NOMO-1 (cell line): ENCODE data around the gene TSHR.
"Not testable (repeated sequence)": the region's sequence is repeated elsewhere in the genome, so short reads cannot be mapped to it uniquely, and the experiment has no call there.

Experiments
- DNase-seq, 2 experiments: peaks; one replicate each; lab custom pipeline; 2025; ENCODE audit not compliant: unreplicated experiment in 2 of 2; lab: John Stamatoyannopoulos, UW

Gene TSHR

GRCh38 chr14:80948291-80948690, 7.1 kb upstream of the TSHR start:
- DNase-seq: no peak

GRCh38 chr14:80951491-80951890, 3.9 kb upstream of the TSHR start:
- no peak for DNase-seq

- not testable (repeated sequence) for DNase-seq
Observed at GRCh38 chr14:80953211-80953610, 2.2 kb upstream of the TSHR start.

- peak; percentile 40 to 52 for DNase-seq
Observed at GRCh38 chr14:80954687-80955299, 628 bp upstream of the TSHR start.

GRCh38 chr14:80956102-80956501, 681 bp downstream of the TSHR start:
- no peak for DNase-seq

GRCh38 chr14:80956922-80957321, 1.5 kb downstream of the TSHR start:
- no peak for DNase-seq

GRCh38 chr14:80957613-80958012, 2.2 kb downstream of the TSHR start:
- no peak for DNase-seq

- no peak for DNase-seq
Observed at GRCh38 chr14:80958226-80958625, 2.8 kb downstream of the TSHR start.

- no peak for DNase-seq
Observed at GRCh38 chr14:80958939-80959338, 3.5 kb downstream of the TSHR start.

- DNase-seq: peak in 1 of 2 experiments; percentile 40
Observed at GRCh38 chr14:80959496-80959895, 4.1 kb downstream of the TSHR start.

GRCh38 chr14:80965037-80965436, 9.6 kb downstream of the TSHR start:
- DNase-seq: no peak

- no peak for DNase-seq
Observed at GRCh38 chr14:80973931-80974641, 18.7 kb downstream of the TSHR start.

GRCh38 chr14:80974679-80975078, 19.3 kb downstream of the TSHR start:
- DNase-seq: no peak

GRCh38 chr14:80977221-80977620, 21.8 kb downstream of the TSHR start:
- no peak for DNase-seq

- DNase-seq: no peak
Observed at GRCh38 chr14:80978403-80978802, 23.0 kb downstream of the TSHR start.

- no peak for DNase-seq
Observed at GRCh38 chr14:80979951-80980350, 24.5 kb downstream of the TSHR start.

GRCh38 chr14:80981156-80981555, 25.7 kb downstream of the TSHR start:
- DNase-seq: no peak

- DNase-seq: no peak
Observed at GRCh38 chr14:80981673-80982072, 26.3 kb downstream of the TSHR start.

GRCh38 chr14:80982711-80983110, 27.3 kb downstream of the TSHR start:
- DNase-seq: no peak

GRCh38 chr14:80987235-80988032, 32.0 kb downstream of the TSHR start:
- peak in 1 of 2 experiments; percentile 40 for DNase-seq

- DNase-seq: peak in 1 of 2 experiments; percentile 3
Observed at GRCh38 chr14:80988192-80988591, 32.8 kb downstream of the TSHR start.
